Measurements from ENCODE around the gene RELT. TPM values are rescaled to one million over a fixed set of nuclear protein-coding genes. Genes with fewer than 3 reads are reported as not detected.

RELT gene
- total and polyA plus RNA-seq, 9 donors = 0.38 to 4.7 (median 2.0) TPM

- WGBS, 3 donors = 92 to 97% (median 92%) methylated on average over 10 to 12 of the region's 12 CpGs
- H3K4me1 ChIP-seq (ENCODE audit: insufficient read depth) = no peaks in the 10 kb centered on the region
- no peak for TF ChIP-seq POLR2A (IDR thresholded peaks at IDR 0.05)
- no peak for TF ChIP-seq EP300 (IDR thresholded peaks at IDR 0.05)
- no peak for TF ChIP-seq CTCF (IDR thresholded peaks at IDR 0.05)
- H3K4me3 ChIP-seq = no peak overlapping the region
- no peaks in the 10 kb centered on the region for H3K27me3 ChIP-seq
- H3K36me3 ChIP-seq = no peaks in the 10 kb centered on the region
- intact Hi-C loops (cut with DNase I) = loop anchor here in 2 of 4 donors (5.0 to 10.0 kb wide), 2 partner anchors 94 to 96 kb away; no protein-coding TSS in a partner anchor
- H3K9me3 ChIP-seq = no peaks in the 10 kb centered on the region
- DNase-seq = no peak
- no peak overlapping the region for H3K27ac ChIP-seq
Measured at GRCh38 chr11:73390601-73391565, 14.7 kb downstream of the RELT start.

GRCh38 chr11:73391665-73392064 lies 15.5 kb downstream of the RELT start:
- no peak for TF ChIP-seq EP300 (IDR thresholded peaks at IDR 0.05)
- TF ChIP-seq POLR2A (IDR thresholded peaks at IDR 0.05) = no peak
- TF ChIP-seq CTCF (IDR thresholded peaks at IDR 0.05) = no peak
- 91 to 94% (median 94%) methylated on average over 10 of the region's 10 CpGs for WGBS, 3 donors
- no peak overlapping the region for H3K27ac ChIP-seq
- no peak for DNase-seq
- H3K4me1 ChIP-seq (ENCODE audit: insufficient read depth) = no peaks in the 10 kb centered on the region
- intact Hi-C loops (cut with DNase I) = loop anchor here in 2 of 4 donors (5.0 to 10.0 kb wide), 2 partner anchors 94 to 97 kb away; no protein-coding TSS in a partner anchor
- H3K9me3 ChIP-seq = no peaks in the 10 kb centered on the region
- H3K36me3 ChIP-seq = no peaks in the 10 kb centered on the region
- no peak overlapping the region for H3K4me3 ChIP-seq
- H3K27me3 ChIP-seq = no peaks in the 10 kb centered on the region

- H3K4me3 ChIP-seq = no peak overlapping the region
Measured at GRCh38 chr11:73392108-73393010, 16.2 kb downstream of the RELT start.

More at GRCh38 chr11:73392108-73393010, 16.2 kb downstream of the RELT start:
- WGBS, 3 donors = 91 to 97% (median 92%) methylated on average over 31 of the region's 31 CpGs
- intact Hi-C loops (cut with DNase I) = loop anchor here in 2 of 4 donors (5.0 to 10.0 kb wide), 2 partner anchors 95 to 98 kb away; no protein-coding TSS in a partner anchor
- TF ChIP-seq POLR2A (IDR thresholded peaks at IDR 0.05) (no peak), EP300 (IDR thresholded peaks at IDR 0.05) (no peak), CTCF (IDR thresholded peaks at IDR 0.05) (no peak)
- Histone ChIP-seq H3K36me3 (no peaks in the 10 kb centered on the region), H3K27me3 (no peaks in the 10 kb centered on the region), H3K9me3 (no peaks in the 10 kb centered on the region), H3K4me1 (ENCODE audit: insufficient read depth) (no peaks in the 10 kb centered on the region), H3K27ac (no peak overlapping the region)
- DNase-seq = no peak

Data from ovary (tissue), 9 donors.